ENCODE data around the gene GRM2.

The GRM2 gene

DNA sequence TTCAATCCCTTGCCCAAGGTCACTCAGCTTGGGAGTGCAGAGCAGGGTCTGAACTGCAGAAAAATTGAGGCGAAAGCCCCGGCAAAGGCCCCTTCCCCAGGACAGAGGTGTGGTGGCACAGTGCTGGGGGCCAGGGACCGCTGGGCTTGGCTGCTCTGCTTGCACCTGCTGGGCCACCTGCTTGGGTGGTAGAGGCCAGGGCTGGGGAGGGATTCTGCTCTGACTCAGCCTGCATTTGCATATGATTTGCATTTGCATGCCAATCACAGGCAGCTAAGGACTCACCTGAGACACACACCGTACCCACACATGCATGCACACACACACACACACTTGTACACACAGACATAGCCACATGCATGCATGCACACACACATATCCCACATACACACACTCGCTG is 9.9 kb downstream of the GRM2 start:
- intact Hi-C loops (cut with micrococcal nuclease): no loop called here
- no peak overlapping the region for H3K4me3 Mint-ChIP-seq
- peaks cover 6% of the 10 kb centered on the region for H3K4me1 Mint-ChIP-seq (ENCODE audit: low read depth)
- H3K27me3 Mint-ChIP-seq: peaks cover 2% of the 10 kb centered on the region
- H3K27ac Mint-ChIP-seq: no peak overlapping the region
- H3K9me3 Mint-ChIP-seq: no peaks in the 10 kb centered on the region
- no peaks in the 10 kb centered on the region for H3K36me3 Mint-ChIP-seq (ENCODE audit: low read depth)

- peaks cover 6% of the 10 kb centered on the region for H3K4me1 Mint-ChIP-seq (ENCODE audit: low read depth)
- no peaks in the 10 kb centered on the region for H3K36me3 Mint-ChIP-seq (ENCODE audit: low read depth)
- H3K4me3 Mint-ChIP-seq: no peak overlapping the region
- no peak overlapping the region for H3K27ac Mint-ChIP-seq
- H3K9me3 Mint-ChIP-seq: no peaks in the 10 kb centered on the region
- intact Hi-C loops (cut with micrococcal nuclease): no loop called here
- H3K27me3 Mint-ChIP-seq: peaks cover 2% of the 10 kb centered on the region
Observed at GRCh38 chr3:51717446-51717845, 10.6 kb downstream of the GRM2 start.

DNA sequence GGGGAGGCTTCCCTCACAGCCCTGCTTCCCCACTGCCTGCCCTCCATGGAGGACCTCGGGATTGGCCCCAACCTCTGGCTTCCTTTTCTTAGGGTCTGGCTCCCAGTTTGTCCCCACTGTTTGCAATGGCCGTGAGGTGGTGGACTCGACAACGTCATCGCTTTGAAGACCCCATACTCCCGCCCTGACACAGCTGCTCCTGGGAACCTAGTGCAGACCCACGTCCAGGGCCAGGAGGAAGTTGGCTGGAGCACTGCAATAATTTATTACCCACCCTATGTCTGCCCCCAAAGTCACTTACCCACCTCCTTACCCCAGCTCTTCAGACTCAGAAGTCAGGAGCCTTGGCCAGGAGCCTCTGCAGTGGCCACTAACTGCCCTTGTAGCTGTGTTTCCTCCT is 11.1 kb downstream of the GRM2 start:
- intact Hi-C loops (cut with micrococcal nuclease): no loop called here
- Mint-ChIP-seq H3K9me3 (no peaks in the 10 kb centered on the region), H3K27me3 (peaks cover 2% of the 10 kb centered on the region), H3K27ac (no peak overlapping the region), H3K4me3 (no peak overlapping the region), H3K4me1 (ENCODE audit: low read depth) (peaks cover 6% of the 10 kb centered on the region), H3K36me3 (ENCODE audit: low read depth) (no peaks in the 10 kb centered on the region)

GRCh38 chr3:51718547-51719409 is 11.9 kb downstream of the GRM2 start:
- no peak overlapping the region for H3K4me3 Mint-ChIP-seq
- H3K36me3 Mint-ChIP-seq (ENCODE audit: low read depth): no peaks in the 10 kb centered on the region
- H3K27ac Mint-ChIP-seq: no peak overlapping the region
- H3K9me3 Mint-ChIP-seq: no peaks in the 10 kb centered on the region
- intact Hi-C loops (cut with micrococcal nuclease): loop anchor here (1.0 kb wide), 1 partner anchor 82 kb away; no protein-coding TSS in a partner anchor
- H3K4me1 Mint-ChIP-seq (ENCODE audit: low read depth): peaks cover 6% of the 10 kb centered on the region
- H3K27me3 Mint-ChIP-seq: peaks cover 2% of the 10 kb centered on the region

DNA sequence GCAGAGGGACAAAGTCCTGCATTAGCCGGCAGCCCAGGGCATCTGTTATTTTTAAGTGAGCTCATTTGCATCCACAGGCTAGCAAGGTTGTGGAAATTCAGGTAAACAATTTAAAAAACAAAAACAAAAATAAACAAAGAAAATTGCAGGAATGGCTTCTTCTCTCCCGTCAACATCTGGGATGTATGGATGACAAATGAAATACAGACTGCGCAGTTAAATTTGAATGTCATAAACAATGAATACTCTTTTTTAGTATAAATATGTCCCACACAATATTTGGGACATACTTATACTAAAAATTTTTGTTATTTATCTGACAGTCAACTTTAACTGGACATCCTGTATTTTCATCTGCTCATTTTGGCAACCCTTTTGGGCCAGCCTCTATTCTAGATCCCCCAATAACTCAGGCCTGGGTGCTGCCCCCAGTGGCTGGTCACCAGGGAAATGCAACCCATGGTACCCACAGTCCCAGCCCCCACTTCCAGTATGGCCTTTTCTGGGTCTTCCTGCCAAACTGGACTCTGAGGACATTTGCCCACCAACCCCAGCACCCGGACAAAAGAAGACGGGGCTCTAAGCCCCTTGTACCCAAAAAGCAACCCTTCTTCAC is 12.7 kb downstream of the GRM2 start:
- no peaks in the 10 kb centered on the region for H3K9me3 Mint-ChIP-seq
- peaks cover 6% of the 10 kb centered on the region for H3K4me1 Mint-ChIP-seq (ENCODE audit: low read depth)
- no peak overlapping the region for H3K27ac Mint-ChIP-seq
- H3K4me3 Mint-ChIP-seq: no peak overlapping the region
- H3K36me3 Mint-ChIP-seq (ENCODE audit: low read depth): no peaks in the 10 kb centered on the region
- peaks cover 2% of the 10 kb centered on the region for H3K27me3 Mint-ChIP-seq
- intact Hi-C loops (cut with micrococcal nuclease): loop anchor here (1.0 kb wide), 1 partner anchor 81 kb away; no protein-coding TSS in a partner anchor

DNA sequence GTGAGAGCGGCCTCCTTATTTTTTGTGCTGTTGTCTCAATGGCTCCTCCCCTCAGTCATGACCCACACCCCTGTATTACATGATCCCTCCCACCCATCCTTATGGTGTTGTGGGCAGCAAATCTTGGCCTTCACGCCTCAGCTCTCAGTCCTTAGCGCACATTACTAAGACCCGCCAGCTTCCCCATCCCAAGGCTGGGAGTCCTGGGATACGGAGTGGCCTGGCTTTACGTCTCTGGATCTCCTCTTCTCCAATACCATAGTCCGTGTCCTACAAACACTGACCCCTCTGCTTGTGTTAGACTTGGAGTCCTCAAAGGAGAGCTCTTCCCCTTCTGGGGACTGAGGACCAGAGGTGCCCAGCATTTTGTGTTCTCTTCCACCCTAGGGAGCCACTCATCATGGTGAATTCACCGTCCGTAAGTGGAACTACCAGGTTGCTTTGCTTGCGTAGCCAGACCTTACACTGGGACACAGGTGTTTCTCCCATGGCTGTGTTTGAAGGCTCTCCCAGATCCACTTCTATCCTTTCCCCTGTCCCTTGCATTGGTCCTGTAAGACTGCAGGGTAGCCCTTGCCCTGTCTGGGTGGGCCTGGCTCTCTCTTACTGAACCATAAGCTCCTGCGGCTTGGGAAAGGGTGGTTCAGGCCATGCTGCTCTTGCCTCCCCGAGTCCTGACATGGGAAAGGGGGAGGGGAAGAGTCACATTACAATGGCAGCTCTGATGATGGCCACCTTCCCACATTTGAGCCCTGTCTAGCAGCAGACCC is 13.6 kb downstream of the GRM2 start:
- H3K4me1 Mint-ChIP-seq (ENCODE audit: low read depth): peaks cover 6% of the 10 kb centered on the region
- no peaks in the 10 kb centered on the region for H3K9me3 Mint-ChIP-seq
- H3K27ac Mint-ChIP-seq: no peak overlapping the region
- H3K4me3 Mint-ChIP-seq: no peak overlapping the region
- H3K36me3 Mint-ChIP-seq (ENCODE audit: low read depth): no peaks in the 10 kb centered on the region
- peaks cover 2% of the 10 kb centered on the region for H3K27me3 Mint-ChIP-seq
- intact Hi-C loops (cut with micrococcal nuclease): no loop called here

DNA sequence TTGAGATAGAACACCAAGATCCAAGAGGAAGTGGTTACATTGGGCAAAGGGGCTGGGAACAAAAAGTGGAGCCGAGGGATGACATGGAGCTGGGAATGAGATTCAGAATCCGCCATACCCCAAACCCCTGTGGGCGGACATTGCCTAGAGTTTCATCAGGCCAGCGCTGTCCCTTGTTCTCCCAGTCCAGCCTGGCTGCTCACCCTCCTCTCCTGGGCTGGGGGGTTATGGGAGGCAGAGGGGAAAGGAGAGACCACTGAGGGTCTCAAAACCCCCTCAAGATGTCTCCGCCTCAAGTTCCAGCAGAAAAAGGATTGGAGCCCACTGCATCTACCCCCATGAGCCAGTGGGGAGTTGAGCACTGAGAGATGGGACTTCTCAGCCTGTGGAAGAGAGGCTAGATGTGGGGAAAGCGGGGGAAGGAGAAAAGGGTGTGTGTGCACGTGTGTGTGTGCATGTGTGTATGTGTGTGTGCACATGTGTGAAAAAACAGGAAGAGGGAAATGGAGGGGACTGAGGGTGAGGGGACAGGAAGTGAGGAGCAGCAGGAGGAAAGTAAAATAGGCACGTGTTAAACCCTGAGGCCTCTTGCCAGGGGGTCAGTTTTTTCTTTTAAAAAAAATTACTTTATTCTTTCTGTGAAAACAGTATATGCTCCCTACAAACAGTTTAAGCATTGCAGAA is 14.3 kb downstream of the GRM2 start:
- Mint-ChIP-seq H3K27ac (no peak overlapping the region), H3K4me3 (no peak overlapping the region), H3K9me3 (no peaks in the 10 kb centered on the region), H3K36me3 (ENCODE audit: low read depth) (no peaks in the 10 kb centered on the region), H3K4me1 (ENCODE audit: low read depth) (peaks cover 6% of the 10 kb centered on the region), H3K27me3 (peaks cover 2% of the 10 kb centered on the region)
- intact Hi-C loops (cut with micrococcal nuclease): no loop called here

DNA sequence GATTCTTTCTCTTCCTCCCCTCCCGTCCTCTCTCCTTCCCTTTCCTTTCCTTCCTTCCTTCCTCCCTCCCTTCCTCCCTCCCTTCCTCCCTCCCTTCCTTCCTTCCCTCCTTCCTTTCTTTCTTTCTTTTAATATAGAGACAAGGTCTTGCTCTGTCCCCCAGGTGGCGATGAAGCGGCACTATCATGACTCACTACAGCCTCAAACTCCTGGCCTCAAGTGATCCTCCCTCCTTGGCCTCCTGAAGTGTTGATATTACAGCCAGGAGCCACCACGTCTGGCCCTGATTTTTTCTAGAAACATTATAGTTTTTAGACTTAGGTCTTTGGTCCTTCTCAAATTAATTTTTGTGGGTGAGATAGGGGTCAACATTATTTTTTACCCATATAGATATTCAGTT is 15.5 kb downstream of the GRM2 start:
- intact Hi-C loops (cut with micrococcal nuclease): no loop called here
- no peak overlapping the region for H3K27ac Mint-ChIP-seq
- H3K4me1 Mint-ChIP-seq (ENCODE audit: low read depth): peaks cover 6% of the 10 kb centered on the region
- H3K9me3 Mint-ChIP-seq: no peaks in the 10 kb centered on the region
- H3K36me3 Mint-ChIP-seq (ENCODE audit: low read depth): no peaks in the 10 kb centered on the region
- H3K4me3 Mint-ChIP-seq: no peak overlapping the region
- peaks cover 2% of the 10 kb centered on the region for H3K27me3 Mint-ChIP-seq

DNA sequence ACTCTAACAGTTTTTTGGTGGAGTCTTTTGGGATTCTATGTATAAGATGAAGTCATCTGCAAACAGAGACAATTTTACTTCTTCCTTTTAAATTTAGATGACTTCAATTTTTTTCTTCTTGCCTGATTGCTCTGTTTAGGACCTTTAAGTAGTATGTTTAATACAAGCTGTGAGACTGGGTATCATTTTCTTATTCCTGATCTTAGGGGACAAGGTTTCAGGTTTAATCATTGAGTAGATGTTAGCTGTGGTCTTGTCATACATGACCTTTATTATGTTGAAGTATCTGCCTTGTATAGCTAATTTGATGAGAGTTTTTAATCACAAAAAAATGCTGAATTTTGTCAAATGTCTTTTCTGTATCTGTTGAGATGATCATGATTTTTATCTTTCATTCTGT is 20.6 kb downstream of the GRM2 start:
- peaks cover 9% of the 10 kb centered on the region for H3K27me3 Mint-ChIP-seq

GRCh38 chr3:51729042-51729633 is 22.3 kb downstream of the GRM2 start:
- H3K27me3 Mint-ChIP-seq: peaks cover 10% of the 10 kb centered on the region
- H3K4me1 Mint-ChIP-seq (ENCODE audit: low read depth): peaks cover 2% of the 10 kb centered on the region
- intact Hi-C loops (cut with micrococcal nuclease): no loop called here
- H3K27ac Mint-ChIP-seq: no peak overlapping the region
- no peaks in the 10 kb centered on the region for H3K9me3 Mint-ChIP-seq
- H3K4me3 Mint-ChIP-seq: no peak overlapping the region
- H3K36me3 Mint-ChIP-seq (ENCODE audit: low read depth): no peaks in the 10 kb centered on the region

More for the DNA sequence above, 20.6 kb downstream of the GRM2 start:
- no peak overlapping the region for H3K27ac Mint-ChIP-seq
- intact Hi-C loops (cut with micrococcal nuclease): no loop called here
- H3K36me3 Mint-ChIP-seq (ENCODE audit: low read depth): no peaks in the 10 kb centered on the region
- H3K4me3 Mint-ChIP-seq: no peak overlapping the region
- H3K4me1 Mint-ChIP-seq (ENCODE audit: low read depth): no peaks in the 10 kb centered on the region
- no peaks in the 10 kb centered on the region for H3K9me3 Mint-ChIP-seq

DNA sequence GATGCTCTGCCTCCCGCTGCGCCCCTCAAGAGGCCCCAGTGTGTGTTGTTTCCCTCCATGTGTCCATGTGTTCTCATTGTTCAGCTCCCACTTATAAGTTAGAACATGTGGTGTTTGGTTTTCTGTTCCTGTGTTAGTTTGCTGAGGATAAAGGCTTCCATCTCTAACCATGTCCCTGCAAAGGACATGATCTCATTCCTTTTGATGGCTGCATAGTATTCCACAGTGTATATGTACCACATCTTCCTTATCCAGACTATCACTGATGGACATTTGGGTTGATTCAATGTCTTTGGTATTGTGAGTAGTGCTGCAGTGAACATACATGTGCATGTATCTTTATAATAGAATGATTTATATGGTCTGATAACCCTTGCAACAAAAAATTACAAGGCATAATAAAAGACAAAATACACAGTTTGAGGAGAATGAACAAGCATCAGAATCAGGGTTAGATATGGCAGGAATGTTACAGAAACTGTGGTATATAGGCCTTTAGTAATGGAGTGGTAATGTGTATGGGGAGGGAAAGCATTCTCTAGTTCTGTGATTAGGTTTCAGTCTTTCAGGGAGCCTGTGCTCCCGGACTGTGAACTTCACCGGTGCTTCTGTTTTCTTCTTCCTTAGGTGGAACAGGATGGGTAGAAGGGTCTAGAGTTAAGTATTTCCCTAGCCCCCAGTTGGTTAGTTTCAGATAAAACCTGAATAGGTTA is 27.1 kb downstream of the GRM2 start:
- Mint-ChIP-seq H3K36me3 (ENCODE audit: low read depth) (no peaks in the 10 kb centered on the region), H3K4me3 (no peak overlapping the region), H3K27me3 (peaks cover 8% of the 10 kb centered on the region), H3K4me1 (ENCODE audit: low read depth) (peaks cover 32% of the 10 kb centered on the region), H3K9me3 (no peaks in the 10 kb centered on the region), H3K27ac (no peak overlapping the region)
- intact Hi-C loops (cut with micrococcal nuclease): no loop called here

- H3K9me3 Mint-ChIP-seq: no peaks in the 10 kb centered on the region
- peaks cover 4% of the 10 kb centered on the region for H3K27me3 Mint-ChIP-seq
- peaks cover 37% of the 10 kb centered on the region for H3K4me1 Mint-ChIP-seq (ENCODE audit: low read depth)
- H3K4me3 Mint-ChIP-seq: no peak overlapping the region
- H3K36me3 Mint-ChIP-seq (ENCODE audit: low read depth): no peaks in the 10 kb centered on the region
- no peak overlapping the region for H3K27ac Mint-ChIP-seq
- intact Hi-C loops (cut with micrococcal nuclease): no loop called here
Observed at GRCh38 chr3:51734572-51734907, 27.7 kb downstream of the GRM2 start.

DNA sequence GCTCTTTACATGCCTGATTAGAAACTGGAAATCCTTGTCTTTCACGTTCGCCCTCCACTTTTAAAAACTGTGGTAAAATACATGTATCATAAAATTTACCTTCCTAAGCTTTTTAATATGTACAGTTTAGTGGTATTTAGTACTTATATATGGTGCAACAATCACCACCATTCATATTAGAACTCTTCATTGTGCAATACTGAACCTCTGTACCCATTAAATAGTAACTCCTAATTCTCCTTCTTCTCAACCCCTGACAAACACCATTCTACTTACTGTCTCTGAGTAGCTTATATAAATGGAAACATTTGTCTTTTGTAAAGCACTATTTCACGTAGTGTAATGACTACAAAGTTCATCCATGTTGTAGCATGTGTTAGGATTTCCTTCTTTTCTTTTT is 28.2 kb downstream of the GRM2 start:
- H3K4me1 Mint-ChIP-seq (ENCODE audit: low read depth): peaks cover 42% of the 10 kb centered on the region
- intact Hi-C loops (cut with micrococcal nuclease): no loop called here
- no peak overlapping the region for H3K4me3 Mint-ChIP-seq
- H3K36me3 Mint-ChIP-seq (ENCODE audit: low read depth): no peaks in the 10 kb centered on the region
- H3K27ac Mint-ChIP-seq: no peak overlapping the region
- H3K9me3 Mint-ChIP-seq: no peaks in the 10 kb centered on the region
- H3K27me3 Mint-ChIP-seq: peaks cover 4% of the 10 kb centered on the region

Data from dendritic cell treated with granulocyte-macrophage colony-stimulating factor and Interleukin-4, amounts not matched to agents 40 ng/mL and 50 ng/mL, for 4 days (primary cell).